ENCODE data around the gene ARHGAP4.

The ARHGAP4 gene

DNA sequence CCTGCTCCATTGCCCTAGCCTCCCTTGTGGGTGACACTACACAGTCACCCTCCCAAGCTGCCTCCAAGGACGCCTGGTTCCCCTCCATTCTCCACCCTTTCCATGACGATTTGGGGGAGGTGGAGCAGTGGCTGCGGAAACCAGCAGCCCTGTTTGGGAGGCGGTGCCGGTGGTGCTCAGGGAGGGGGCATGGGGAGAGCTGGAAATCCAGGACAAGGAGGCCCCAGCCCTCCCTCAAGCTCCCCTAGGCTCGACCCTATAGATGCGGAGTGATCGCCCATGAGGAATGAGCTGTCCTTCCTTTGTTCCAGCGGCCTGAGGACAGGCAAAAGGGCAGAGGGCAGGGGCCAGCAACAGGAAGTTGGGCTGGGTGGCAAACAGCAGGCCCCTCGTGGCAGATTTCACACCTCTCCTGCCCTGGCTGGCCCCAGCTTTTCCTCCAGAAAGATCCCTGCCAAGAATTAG is 22.0 kb upstream of the ARHGAP4 start:
- no peak for TF ChIP-seq JUND (IDR thresholded peaks at IDR 0.05; ENCODE audit: low read depth)
- in situ Hi-C loops (cut with HindIII; ENCODE audit: low pct_unique_long_range_greater_than_20kb, low sequenced_read_pairs) = no loop called here
- DNase-seq (ENCODE audit: low read depth in 1 of 2, low spot score in 1 of 2) = no peak

- no peak for TF ChIP-seq JUND (IDR thresholded peaks at IDR 0.05; ENCODE audit: low read depth)
- DNase-seq (ENCODE audit: low read depth in 1 of 2, low spot score in 1 of 2) = peak in 1 of 2 experiments; percentile 77
- in situ Hi-C loops (cut with HindIII; ENCODE audit: low pct_unique_long_range_greater_than_20kb, low sequenced_read_pairs) = no loop called here
These were observed 21.1 kb upstream of the ARHGAP4 start for GRCh38 chrX:153947009-153947769.

GRCh38 chrX:153945956-153946943 is 20.2 kb upstream of the ARHGAP4 start:
- DNase-seq (ENCODE audit: low read depth in 1 of 2, low spot score in 1 of 2) = no peak
- TF ChIP-seq JUND (IDR thresholded peaks at IDR 0.05; ENCODE audit: low read depth) = no peak
- in situ Hi-C loops (cut with HindIII; ENCODE audit: low pct_unique_long_range_greater_than_20kb, low sequenced_read_pairs) = no loop called here

DNA sequence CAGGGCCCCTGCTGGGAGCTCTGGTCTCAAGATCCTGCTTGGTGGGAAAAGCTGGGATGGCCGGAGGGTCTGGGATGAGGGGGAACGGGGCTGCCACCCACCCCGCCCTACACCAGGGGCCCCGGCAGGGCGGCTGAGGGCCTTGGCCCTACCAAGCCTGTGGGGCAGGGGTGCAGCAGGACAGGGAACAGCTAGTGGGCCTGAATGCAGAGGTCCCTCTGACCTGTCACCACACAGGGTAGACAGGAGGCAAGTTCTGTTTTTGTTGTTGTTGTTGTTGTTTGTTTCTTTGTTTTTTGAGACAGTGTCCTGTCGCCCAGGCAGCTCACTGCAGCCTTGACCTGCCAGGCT is 18.7 kb upstream of the ARHGAP4 start:
- in situ Hi-C loops (cut with HindIII; ENCODE audit: low pct_unique_long_range_greater_than_20kb, low sequenced_read_pairs) = no loop called here
- no peak for DNase-seq (ENCODE audit: low read depth in 1 of 2, low spot score in 1 of 2)
- TF ChIP-seq JUND (IDR thresholded peaks at IDR 0.05; ENCODE audit: low read depth) = no peak

DNA sequence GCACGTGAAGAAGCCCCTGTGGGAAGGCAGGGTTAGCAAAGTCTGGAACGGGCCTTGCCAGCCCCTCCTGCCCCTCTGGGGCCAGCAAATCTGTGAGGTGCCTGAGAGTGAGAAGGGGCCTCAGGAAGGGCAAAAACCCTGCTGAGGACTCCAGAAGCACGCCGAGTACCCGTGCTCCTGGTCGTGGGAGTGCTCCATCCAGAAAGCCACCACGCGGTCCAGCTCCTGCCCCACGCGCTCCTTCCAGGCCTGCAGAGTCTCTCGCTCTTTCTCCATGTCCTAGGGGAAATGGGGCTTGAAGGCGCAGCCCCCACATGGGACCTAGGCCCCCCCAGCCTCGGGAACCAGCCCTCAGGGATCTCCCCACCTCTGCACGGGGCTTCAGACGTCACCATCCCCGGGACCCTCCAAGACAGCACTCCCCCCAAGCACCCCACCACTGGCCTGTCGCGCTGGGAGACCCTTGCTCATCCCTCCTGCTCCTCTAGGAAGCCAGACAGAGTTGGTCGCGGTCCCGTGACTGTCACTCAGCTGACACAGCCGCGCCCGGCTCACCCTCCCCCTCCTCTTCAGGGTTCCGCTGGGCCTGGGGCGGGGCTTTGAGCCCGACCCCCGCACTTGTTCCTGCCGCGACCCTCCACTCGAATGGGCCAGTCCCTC is 18.2 kb upstream of the ARHGAP4 start, which contains the start of gene RENBP:
TSS of gene RENBP (minus strand) at position 504 of the 660 bp plus-strand sequence. CDS start at position 471, 33 bp downstream.
- no peak for TF ChIP-seq JUND (IDR thresholded peaks at IDR 0.05; ENCODE audit: low read depth)
- in situ Hi-C loops (cut with HindIII; ENCODE audit: low pct_unique_long_range_greater_than_20kb, low sequenced_read_pairs) = no loop called here
- no peak for DNase-seq (ENCODE audit: low read depth in 1 of 2, low spot score in 1 of 2)

DNA sequence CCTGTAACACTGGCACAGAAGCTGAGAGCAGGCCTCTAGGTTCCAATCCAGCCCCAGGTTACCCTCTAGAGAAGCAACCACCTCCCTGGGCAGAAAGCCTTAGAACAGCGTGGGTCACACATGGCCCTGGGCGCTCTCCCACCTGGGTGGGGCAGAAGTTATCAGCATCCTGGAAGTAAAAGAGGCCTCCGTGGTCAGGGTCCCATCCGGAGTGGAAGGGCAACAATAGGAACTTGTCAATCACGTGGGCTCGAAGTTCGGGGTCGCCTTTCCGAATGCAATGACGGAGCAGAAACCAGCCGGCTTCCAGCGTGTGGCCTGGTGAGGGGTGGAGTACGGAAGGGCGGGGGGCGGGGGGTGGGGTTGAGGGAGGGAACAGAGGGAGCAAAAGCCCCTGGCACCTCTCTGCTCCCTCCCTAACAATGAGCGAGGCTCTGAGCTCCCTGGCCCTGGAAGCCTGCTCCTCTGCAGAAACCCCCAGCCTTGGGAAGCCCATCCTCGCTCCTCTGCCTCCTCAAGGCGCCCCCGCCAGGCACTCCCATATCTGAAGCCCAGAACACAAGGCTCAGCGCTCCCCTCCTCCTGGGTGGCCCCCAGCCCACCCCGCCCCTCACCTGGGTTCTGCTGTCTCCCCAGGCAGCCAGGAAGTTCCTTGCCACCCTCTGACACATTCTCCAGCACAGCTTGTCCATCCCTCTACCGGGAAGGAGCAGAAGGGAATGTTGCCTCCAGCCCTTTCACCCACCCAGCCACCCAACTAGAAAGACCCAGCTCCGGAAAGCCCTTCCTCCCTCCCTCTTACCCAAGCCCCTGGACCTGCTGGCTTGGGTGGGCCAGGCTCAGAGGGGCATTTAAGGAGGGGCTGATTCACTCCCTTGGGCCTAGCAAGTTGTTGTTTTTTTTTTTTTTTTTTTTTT is 15.5 kb upstream of the ARHGAP4 start:
- in situ Hi-C loops (cut with HindIII; ENCODE audit: low pct_unique_long_range_greater_than_20kb, low sequenced_read_pairs) = no loop called here
- no peak for TF ChIP-seq JUND (IDR thresholded peaks at IDR 0.05; ENCODE audit: low read depth)
- DNase-seq (ENCODE audit: low read depth in 1 of 2, low spot score in 1 of 2) = no peak

DNA sequence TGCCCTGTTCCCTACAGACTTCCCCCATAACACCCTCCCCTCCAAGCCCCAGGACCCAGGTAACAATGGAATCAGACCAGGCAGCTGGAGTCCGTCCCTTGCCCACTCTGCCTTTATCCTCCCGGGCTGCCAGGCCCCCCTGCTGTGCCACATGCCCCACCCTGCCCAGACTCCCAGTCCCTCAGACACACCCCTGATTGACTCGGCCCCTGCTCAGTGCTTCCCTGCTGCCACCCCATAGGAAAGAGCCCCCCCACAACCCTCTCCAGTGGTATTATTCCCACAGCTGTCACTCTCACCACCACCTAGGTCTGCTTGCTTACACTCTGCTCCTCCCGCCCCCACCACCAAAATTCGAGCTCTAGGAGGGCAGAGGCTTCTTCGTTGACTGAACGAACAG is 13.5 kb upstream of the ARHGAP4 start:
- in situ Hi-C loops (cut with HindIII; ENCODE audit: low pct_unique_long_range_greater_than_20kb, low sequenced_read_pairs) = no loop called here
- no peak for TF ChIP-seq JUND (IDR thresholded peaks at IDR 0.05; ENCODE audit: low read depth)
- no peak for DNase-seq (ENCODE audit: low read depth in 1 of 2, low spot score in 1 of 2)

DNA sequence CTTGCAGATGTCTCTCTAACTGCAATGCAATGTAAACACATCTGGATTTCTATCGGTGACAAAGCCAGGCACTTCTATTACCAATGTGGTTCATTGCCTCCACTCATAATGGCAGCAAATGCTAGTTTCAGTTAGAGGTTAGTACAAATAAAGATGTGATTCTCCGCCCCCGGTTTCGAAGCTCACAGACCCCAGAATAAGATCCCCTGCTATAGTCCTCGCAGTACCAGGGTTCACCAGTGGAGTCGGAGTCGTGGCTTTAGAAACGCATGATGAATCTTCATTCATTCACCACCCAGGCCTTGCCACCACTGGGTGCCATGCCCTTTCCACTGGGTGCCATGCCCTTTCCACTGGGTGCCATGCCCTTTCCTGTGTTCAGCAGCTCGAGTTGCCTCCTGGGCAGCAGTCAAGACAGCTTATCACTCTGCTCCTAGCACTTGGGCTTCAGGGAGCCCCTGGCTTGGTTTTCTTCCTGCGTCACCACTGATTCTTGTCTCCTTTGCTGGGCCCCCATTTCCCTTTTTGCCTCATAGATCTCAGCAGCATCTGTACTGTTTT is 12.2 kb upstream of the ARHGAP4 start:
- in situ Hi-C loops (cut with HindIII; ENCODE audit: low pct_unique_long_range_greater_than_20kb, low sequenced_read_pairs) = no loop called here
- TF ChIP-seq JUND (IDR thresholded peaks at IDR 0.05; ENCODE audit: low read depth) = no peak
- DNase-seq (ENCODE audit: low read depth in 1 of 2, low spot score in 1 of 2) = no peak

- in situ Hi-C loops (cut with HindIII; ENCODE audit: low pct_unique_long_range_greater_than_20kb, low sequenced_read_pairs) = no loop called here
- no peak for TF ChIP-seq JUND (IDR thresholded peaks at IDR 0.05; ENCODE audit: low read depth)
- no peak for DNase-seq (ENCODE audit: low read depth in 1 of 2, low spot score in 1 of 2)
These were observed 11.0 kb upstream of the ARHGAP4 start for GRCh38 chrX:153937056-153937455.

DNA sequence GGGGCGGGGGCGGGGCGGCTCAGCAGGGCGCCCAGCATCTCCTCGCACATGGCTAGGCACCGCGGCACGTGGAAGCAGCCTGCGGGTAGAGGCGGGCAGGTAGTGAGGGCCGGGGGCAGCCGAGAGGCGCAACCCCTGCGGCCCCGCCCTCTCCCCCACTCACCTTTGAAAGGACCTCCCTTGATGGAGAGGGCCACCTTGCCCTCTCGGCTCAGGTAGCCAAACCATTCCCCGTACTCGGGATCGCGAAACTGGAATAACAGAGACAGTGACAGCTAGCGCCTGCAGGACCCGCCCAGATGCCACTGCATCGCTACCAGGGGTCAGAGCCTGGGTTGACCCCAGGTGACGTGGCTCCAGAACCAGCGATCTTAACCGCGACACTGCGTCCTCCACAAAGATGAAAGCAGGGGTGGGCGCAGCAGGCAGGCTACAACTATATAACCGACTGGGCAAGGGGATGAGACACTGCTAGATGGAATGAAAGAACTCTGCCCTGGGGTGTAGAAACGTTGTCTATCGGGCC is 9.3 kb upstream of the ARHGAP4 start:
- TF ChIP-seq JUND (IDR thresholded peaks at IDR 0.05; ENCODE audit: low read depth) = no peak
- DNase-seq (ENCODE audit: low read depth in 1 of 2, low spot score in 1 of 2) = peak in 1 of 2 experiments; percentile 42
- in situ Hi-C loops (cut with HindIII; ENCODE audit: low pct_unique_long_range_greater_than_20kb, low sequenced_read_pairs) = no loop called here

DNA sequence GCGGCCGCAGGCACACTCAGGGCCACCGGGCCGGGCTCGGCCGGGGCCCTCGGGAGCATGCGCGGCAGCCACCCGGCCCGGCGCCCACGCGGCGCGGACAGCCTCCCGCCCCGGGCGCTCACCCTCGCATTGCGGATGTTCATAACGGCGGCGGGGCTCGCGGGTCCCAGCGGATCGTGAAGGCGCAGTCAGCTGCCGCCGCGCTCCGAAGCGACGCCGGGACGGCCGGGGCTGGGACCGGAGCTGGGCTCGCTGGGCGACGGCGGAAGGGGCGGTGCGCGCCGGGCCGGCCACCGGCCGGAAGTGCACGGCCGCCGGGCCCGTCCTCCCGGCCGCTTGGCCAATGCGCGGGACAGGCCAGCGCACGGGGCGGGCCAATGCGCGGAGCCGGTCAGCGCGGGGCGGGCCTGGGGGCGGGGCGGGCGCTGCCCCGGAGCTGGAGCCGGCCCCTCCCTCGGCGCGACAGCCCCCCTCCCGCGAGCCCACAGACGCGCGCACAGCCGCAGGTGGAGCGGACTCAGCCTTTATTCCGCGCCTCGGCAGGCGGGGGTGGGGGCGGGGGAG is 8.8 kb upstream of the ARHGAP4 start, which contains the start of gene NAA10:
TSS of gene NAA10 (minus strand) at position 276 of the 564 bp plus-strand sequence. CDS start at position 143, 133 bp downstream.
- TF ChIP-seq JUND (IDR thresholded peaks at IDR 0.05; ENCODE audit: low read depth) = no peak
- in situ Hi-C loops (cut with HindIII; ENCODE audit: low pct_unique_long_range_greater_than_20kb, low sequenced_read_pairs) = no loop called here

More for the DNA sequence above, 8.8 kb upstream of the ARHGAP4 start, which contains the start of gene NAA10:
- peak; percentile 74 to 77 for DNase-seq (ENCODE audit: low read depth in 1 of 2, low spot score in 1 of 2)
